HG03064 (cell line): ENCODE results near the gene SIRT6.
"Not testable (repeated sequence)": the region's sequence is repeated elsewhere in the genome, so short reads cannot be mapped to it uniquely, and the experiment has no call there.

Experiments
- ATAC-seq: cut with Tn5 transposase; IDR thresholded peaks from one replicate; pipeline ENCODE4 v1.9.1; 2021; ENCODE audit warnings: low read depth; ENCODE audit not compliant: unreplicated experiment

Gene SIRT6

DNA sequence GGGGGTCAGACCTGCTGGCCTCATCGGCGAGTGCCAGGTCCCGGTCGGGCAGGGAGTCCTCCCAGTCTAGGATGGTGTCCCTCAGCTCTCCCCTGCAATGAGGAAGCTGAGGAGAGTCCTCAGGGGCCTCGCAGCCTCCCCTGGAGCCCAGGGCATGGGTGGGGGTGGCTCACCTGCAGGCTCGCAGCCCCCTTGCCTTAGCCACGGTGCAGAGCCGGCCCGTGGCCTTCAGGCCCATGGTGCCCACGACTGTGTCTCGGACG, 6.8 kb downstream of the SIRT6 start:
- no peak for ATAC-seq

DNA sequence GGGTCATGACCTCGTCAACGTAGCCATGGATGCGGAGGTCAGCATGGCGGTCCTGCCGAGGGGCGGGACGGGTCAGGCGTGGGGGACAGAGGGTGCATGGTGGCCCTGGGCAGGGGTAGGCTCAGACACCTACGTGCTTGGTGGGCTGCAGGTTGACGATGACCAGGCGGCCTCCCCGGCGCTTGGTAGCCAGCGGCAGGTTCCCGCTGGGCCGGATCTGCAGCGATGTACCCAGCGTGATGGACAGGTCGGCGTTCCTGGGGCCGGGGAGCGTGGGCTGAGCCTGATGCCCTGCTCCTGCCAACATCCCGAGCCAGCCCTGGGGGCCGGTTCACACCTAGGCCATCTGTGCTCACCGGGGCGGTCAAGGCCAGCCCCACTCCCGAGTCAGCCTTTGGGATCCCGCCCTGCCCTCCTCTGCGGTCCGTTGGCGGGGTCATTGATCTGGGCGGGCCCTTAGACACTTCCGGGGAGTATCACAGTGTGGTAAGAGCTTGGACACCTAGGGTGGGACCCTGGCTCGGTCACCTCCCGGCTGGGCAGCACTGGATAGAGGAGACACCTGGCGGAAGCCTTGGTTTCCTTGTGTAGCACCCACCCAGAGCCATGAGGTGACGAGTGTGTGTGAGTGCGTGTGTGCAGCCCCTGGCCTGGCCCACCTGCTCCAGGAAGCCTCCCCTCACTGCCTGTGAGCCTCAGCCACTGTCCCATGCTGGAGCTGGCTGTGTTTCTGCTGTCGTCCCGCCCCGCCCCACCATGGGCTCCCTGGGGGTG, 7.3 kb downstream of the SIRT6 start:
- no peak for ATAC-seq

DNA sequence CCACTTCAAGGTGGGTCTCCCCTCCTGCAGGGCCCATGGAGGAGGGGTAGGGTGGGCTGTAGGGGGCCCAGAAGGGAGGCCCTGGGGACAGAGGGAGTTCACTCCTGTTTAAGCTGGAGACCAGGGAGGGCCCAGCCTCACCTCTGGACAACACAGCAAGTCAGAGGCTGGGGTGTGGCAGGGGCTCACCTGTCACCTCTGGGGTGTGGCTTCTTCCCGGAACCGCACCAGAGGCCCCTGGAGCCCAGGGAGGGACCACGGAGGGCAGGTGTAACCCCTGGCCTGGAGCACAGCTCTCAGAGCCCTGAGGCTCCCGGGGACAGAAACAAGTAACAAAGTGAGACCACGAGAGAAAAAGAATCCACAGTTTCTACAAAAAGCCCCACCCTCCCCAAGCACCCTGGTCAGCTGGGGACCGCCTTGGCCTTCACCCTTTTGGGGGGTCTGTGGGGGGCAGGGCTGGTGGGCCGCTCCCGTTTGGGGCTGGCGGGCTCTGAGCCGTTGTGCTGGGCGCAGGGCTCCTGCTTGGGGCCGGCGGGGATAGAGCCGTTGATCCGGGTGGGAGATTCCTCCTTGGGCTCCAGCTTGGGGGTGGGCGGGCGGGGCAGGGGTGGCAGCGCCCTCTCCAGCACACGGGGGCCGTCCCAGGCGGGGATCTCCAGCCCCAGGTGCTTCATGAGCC, 8.0 kb downstream of the SIRT6 start:
- no peak for ATAC-seq

DNA sequence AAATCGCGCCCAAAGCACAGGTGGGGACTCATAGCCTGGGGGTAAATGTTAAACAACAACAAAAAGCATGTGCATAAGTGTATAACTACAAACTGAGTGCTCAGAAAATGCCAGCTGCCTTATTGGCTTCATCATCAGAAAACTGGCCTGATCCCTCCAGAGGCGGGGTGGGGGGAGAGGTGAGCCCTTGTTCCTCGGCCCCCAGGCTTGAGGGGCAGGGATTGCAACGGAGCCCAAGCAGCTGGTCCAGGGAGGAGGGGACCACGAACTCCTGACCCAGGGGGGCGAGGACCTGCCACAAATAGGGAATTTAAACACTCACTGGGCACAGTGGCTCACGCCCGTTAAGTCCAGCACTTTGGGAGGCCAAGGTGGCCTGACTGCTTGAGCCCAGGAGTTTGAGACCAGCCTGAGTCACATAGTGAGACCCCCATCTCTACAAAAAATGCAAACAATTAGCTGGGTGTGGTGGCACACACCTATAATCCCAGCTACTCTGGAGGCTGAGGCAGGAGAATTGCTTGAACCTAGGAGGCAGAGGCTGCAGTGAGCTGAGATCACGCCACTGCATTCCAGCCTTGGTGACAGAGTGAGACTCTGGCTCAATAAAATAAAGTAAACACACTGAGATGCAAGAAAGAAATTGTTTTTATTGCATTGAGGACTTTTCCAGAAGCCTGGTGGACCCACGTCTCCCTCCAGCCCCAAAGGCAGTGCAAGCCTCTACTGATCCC, 8.7 kb downstream of the SIRT6 start:
- ATAC-seq, result no peak

DNA sequence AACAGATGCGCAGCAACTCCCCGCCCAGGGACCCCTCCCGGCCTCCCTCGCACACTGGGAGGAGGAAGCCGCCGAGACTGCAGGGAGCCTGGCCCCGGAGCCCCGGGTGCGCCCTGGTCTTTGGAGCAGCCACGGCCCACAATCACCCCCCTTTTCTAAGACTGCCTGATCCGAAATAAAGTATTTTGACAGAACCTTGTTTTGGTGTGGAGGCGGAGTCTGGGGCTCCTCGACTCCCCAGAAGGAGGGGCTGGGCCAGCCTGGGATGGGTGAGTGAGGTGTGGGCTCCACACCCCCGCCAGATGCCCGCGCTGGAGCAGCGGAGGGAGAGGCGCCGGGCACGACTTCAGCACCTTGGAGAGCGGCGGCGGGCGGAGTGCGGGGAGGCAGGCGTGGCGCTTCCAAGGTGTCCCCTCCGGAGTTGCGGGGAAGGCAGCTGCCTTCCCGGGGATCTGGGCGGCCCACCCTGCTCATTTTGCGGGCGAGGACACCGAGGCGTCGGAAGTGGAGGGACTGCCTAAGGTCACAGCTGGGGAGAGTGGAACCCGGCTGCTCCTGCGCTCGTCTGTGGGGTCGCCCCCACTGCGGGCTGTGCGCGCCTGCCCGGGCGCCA, 9.4 kb downstream of the SIRT6 start:
- no peak for ATAC-seq

DNA sequence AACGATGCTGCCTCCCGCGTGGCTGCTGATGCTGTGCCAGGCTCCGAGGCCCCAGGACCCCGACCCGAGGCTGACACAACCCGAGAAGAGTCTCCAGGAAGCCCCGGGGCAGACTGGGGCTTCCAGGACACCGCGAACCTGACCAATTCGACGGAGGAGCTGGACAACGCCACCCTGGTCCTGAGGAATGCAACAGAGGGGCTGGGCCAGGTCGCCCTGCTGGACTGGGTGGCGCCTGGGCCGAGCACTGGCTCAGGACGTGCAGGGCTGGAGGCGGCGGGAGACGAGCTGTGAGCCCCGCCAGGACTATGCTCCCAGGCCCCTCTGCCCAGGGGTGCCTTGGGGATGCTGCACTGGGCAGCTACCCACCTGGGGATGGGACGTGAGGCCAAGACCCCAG, 10.7 kb downstream of the SIRT6 start:
- no peak for ATAC-seq

DNA sequence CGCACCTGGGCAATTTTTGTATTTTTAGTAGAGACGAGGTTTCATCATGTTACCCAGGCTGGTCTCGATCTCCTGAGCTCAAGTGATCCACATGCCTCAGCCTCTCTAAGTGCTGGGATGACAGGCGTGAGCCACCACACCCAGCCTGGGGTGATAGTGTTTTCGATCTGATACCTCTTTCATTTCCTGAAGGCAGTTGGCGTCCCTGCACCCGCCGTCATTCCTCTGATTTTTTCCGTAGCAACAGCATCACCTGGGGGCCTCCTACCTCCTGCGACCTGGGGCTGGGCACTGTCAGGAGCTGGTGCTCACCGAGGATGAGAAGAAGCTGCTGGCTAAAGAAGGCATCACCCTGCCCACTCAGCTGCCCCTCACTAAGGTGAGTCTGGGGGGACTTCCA, 18.1 kb downstream of the SIRT6 start:
- no peak for ATAC-seq

DNA sequence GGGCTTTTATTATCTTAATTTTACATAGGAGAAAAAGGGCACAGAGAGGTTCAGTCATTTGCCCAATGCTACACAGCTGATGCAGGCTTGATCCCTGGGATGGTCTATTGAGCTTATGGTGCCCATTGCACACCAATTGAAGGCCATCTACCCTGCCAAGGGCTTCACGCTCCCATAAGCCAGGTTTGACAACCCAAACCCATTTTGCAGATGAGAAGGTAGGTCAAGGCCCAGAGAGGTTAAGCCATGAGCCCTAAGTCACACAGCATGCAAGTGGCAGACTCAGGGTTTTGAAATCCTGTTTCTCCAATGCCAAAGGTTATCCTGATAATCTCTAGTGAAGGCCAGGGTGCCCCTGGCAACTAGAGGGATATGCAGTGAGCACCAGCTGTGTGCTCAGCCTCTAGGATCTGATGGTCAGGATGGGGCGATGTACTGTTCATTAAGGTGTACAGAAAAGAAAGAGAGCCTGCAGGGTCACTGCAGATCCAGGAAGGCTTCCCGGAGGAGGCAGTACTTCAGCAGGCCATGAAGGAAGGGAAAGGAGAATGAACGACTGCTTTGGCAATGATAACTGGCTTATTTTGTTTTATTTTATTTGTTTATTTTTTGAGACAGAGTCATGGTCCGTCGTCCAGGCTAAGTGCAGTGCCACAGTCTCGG, 20.8 kb downstream of the SIRT6 start:
- no peak for ATAC-seq

DNA sequence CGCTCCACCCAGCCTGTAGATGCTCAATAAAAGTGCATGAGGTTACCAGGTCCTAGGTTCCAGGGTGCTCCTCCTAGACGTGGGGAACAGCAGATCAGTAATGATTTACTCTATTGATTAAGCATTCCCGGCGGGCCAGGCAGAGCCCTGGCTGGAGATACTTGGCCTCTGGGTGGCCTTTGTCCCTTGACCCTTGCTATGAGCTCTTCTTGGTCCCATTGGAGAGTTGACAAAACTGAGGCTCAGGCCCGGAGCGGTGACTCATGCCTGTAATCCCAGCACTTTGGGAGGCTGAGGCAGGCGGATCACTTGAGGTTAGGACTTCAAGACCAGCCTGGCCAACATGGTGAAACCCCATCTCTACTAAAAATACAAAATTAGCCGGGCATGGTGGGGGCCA, 24.4 kb downstream of the SIRT6 start:
- not testable (repeated sequence) for ATAC-seq

DNA sequence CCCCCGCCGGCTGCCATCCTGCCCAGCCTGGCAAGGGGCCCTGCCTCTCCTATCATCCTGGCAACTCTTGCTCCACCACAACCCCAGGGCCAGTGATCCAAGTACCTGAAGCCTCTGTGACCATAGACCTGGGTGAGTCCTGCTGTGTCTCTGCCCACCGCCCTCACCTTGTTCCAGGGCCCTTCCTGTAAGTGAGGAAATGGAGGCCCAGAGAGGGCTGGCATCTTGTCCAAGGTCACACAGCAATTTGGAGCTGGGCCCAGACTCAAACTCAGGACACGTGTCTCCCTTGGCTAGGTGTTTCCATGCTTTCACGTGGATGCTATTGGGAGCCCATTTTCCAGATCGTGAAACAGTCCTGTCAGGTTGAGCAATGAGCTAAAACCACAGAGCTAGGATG, 25.2 kb downstream of the SIRT6 start:
- no peak for ATAC-seq

DNA sequence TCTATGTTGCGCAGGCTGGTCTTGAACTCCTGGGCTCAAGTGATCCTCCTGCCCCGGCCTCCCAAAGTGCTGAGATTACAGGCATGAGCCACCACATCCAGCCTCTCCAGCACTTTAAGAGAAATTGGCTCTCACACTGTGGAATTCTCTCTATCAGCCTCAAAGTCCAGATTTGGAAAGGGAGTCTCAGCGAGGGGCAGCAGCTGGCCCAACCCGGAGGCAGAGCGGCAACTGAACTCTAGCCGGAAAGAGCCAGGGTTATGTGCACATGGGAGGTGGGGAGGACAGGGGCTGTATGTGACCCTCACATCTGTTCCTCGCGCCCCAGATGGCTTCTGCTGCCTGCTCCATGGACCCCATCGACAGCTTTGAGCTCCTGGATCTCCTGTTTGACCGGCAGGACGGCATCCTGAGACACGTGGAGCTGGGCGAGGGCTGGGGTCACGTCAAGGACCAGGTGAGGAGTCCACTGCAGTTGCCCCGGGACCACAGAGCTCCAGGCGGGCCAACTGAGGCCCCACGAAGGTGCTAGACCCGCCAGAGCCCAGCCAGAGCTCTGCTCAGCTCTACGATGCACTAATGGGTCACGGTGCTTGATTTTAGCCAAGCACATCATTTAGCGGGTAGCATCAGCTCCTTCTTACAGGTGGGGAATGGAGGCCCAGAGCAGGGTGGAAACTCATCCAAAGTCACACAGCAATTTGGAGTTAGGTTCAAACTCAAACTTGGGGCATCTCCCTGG, 27.6 kb downstream of the SIRT6 start:
- no peak for ATAC-seq

DNA sequence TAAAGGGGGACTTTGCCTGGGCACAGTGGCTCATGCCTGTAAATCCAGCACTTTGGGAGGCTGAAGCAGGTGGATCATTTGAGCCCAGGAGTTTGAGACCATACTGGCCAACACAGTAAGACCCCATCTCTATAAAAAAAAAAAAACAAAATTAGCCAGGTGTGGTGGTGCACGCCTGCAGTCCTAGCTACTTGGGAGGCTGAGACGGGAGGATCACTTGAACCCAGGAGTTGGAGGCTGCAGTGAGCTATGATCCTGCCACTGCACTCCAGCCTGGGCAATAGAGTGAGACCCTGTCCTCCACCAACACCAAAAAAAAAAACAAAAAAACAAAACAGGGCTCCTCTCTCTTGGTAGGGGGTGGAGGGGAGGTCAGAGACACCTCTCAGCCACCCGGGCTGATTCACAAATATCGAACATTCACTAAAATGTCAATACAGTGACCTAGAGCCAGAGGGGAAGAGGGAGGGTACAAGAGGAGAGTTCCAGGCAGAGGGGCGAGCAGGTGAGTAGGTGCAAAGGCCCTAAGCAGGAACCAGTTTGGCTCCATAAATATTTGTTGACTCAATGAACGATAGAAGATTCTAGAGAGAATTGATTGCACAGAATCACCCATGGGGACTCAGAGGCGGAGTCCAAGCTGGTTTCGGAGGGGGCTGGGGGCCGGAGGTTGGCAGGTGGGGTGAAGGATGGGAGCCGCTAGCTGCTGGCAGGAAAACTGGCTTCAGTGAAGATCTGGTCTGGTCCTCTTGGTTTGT, 29.9 kb downstream of the SIRT6 start:
- no peak for ATAC-seq

DNA sequence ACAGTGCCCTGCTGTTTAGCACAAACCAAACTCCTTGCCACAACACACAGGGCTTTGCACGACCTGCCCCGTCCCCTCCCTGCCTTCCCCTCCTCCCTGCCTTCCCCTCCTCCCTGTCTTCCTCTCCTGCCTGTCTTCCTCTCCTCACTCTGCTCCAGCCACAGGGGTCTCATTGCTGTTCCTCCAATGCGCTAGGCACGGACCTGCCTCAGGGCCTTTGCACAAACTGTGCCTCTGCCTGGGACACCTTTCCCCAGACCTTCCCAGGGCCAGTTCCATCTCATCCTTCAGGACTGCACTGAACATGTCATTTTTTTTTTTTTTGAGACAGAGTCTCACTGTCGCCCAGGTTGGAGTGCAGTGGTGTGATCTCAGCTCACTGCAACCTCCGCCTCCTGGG, 30.7 kb downstream of the SIRT6 start:
- no peak for ATAC-seq

DNA sequence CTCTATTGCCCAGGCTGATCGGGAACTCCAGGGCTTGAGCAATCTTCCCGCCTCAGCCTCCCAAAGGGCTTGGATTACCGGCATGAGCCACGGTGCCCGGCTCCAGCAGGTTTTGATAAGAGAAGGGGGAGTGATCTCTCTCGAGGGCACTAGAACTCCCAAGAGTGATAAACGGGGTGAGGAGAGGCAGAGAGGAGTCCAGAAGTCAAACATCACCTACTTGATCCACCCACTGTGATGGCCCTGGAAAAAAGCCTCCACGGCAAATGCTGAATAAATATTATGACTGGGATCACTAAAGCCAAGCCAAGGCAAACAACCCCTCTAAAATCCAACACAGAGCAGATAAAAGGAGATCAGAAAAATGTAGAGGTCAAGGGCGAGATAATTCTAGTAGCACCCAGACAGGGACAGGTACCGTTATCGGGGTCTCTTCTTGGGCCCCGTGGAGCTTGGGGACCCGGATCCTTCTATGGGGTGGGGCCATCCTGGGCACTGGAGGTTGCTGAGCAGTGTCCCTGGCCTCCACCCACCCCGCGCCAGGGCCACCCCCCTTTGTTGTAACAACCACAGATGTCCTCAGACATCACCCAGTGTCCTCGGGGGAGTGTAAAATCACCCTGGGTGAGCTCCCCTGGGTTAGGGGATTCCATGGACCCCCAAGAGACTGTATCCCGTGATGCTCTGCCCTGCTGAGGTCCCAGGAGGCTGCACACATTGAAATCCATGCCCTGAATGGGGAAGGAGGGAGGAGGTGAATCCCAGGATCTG, 32.7 kb downstream of the SIRT6 start:
- ATAC-seq, result no peak

DNA sequence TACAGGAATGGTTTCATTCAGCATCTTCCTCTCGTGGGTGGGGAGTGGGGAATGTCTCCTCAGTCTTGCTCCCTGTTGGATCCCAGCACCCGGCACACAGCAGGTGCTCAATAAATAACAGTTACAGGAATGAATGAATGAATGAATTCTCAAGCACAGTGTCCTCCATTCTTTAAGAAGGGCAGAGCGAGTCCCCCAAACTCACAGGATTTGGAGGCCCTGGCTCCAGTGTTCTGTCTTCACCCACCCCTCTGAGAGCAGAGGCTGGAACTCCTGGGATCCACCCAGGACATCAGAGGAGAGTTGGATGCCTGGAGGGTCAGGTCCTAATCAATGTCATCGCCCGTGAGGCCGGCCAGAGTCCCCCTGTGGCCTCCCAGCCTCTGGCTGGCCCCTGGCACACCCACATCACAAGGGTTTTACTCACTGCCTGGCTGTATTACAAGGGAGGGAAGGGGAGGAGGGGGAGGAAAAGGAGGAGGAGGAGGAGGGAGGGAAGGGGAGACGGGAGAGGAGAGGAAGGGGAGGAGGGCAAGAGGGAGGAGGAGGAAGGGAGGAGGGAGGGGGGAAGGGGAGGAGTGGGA, 37.6 kb downstream of the SIRT6 start:
- no peak for ATAC-seq

DNA sequence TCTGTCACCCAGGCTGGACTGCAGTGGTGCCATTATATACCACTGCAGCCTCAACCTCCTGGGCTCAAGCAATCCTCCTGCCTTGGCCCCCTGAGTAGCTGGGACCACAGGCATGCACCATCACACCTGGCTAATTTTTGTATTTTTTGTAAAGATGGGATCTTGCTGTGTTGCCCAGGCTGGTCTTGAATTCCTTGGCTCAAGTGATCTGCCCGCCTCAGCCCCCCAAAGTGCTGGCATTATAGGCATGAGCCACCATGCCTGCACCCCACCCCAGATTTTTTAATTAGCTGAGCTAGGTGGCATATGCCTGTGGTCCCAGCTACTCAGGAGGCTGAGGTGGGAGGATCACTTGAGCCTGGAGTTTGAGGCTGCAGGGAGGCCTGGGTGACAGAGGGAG, 39.4 kb downstream of the SIRT6 start:
- not testable (repeated sequence) for ATAC-seq

DNA sequence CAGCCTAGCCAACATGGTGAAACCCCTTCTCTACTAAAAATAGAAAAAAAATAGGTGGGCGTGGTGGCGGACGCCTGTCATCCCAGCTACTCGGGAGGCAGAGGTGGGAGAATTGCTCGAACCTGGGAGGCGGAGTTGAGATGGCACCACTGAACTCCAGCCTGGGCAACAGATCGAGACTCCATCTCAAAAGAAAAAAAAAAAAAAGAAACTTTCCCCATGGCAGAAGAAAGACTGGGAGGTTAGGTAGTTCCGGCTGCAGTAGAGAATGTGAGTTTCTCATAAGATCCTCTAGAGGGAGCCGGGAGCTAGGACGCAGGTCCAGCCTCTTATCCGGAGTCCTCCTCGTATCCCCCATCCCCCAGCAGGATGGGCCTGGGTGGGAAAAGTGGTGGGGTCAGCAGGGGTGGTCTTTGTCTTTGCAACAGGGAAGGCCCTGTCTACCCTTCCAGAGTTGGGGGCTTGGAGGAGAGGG, 42.1 kb downstream of the SIRT6 start:
- no peak for ATAC-seq

DNA sequence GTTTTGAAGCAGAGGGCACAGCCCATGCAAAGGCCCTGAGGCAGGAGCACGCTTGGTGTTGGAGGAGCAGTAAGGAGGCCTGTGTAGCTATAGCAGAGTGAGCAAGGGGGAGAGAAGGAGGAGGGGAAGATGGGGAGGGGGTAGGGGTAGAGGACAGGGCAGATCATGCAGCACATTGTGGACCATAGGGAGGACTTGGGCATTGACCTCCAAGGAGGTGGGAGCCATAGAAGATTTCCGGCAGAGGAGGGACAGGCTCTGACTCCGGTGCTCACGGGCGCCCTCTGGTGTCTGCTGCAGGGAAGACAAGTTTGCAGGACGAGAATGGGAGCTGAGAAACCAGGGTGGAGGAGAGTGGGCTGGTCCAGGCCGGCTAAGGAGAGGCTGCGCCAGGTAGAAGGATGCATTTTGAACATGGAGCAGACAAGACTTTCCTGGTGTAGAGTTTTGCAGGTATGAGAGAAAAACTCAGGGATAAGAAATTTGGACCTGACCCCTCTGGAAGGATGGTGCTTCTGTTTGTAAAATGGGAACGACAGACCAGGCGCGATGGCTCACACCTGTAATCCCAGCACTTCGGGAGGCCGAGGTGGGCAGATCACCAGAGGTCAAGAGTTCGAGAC, 42.6 kb downstream of the SIRT6 start:
- no peak for ATAC-seq
